WTC11 (cell line): Measurements from ENCODE around the gene SELENOP. TPM values are rescaled to one million over a fixed set of nuclear protein-coding genes. Genes with fewer than 3 reads are reported as not detected.
"Not testable (repeated sequence)": the region's sequence is repeated elsewhere in the genome, so short reads cannot be mapped to it uniquely, and the experiment has no call there.

Experiments
- ATAC-seq: fragments of 200-7000 bp; cut with Tn5 transposase; 2 replicates; pipeline ENCODE4 v1.10.0; 2021; ENCODE audit warnings: mild to moderate bottlenecking, moderate library complexity
- CTCF ChIA-PET: fragments of 300-600 bp; sonication (Branson Sonifier 250); formaldehyde crosslinking; loops from one replicate; lab custom pipeline; 2021; ENCODE audit warnings: antibody characterized with exemption; lab: Charles Lee
- POLR2A ChIA-PET: fragments of 350-600 bp; sonication (Branson Sonifier 250); formaldehyde crosslinking; loops from one replicate; lab custom pipeline; 2021; ENCODE audit warnings: antibody characterized with exemption; lab: Charles Lee
- DNase-seq: peaks from one replicate; pipeline ENCODE4 v3.0.0; 2021; ENCODE audit warnings: low spot score
- H3K27ac Mint-ChIP-seq: 2 replicates; pipeline ENCODE4 v1.8.0; 2021; ENCODE audit warnings: mixed read lengths
- H3K27me3 Mint-ChIP-seq: 2 replicates; pipeline ENCODE4 v1.8.0; 2021; ENCODE audit warnings: low read depth, mild to moderate bottlenecking, moderate library complexity, mixed read lengths
- H3K36me3 Mint-ChIP-seq: 2 replicates; pipeline ENCODE4 v1.8.0; 2021; ENCODE audit warnings: mixed read lengths
- H3K4me1 Mint-ChIP-seq: 2 replicates; pipeline ENCODE4 v1.8.0; 2022; ENCODE audit warnings: mixed read lengths
- H3K4me3 Mint-ChIP-seq: 2 replicates; pipeline ENCODE4 v1.8.0; 2021; ENCODE audit warnings: mild to moderate bottlenecking, moderate library complexity, mixed read lengths
- H3K9me3 Mint-ChIP-seq: 2 replicates; pipeline ENCODE4 v1.8.0; 2021; ENCODE audit warnings: mixed read lengths
- CBFB ChIP-seq: sonication (generic); formaldehyde crosslinking; IDR thresholded peaks from 2 replicates; pipeline ENCODE4 v1.8.1; 2022; ENCODE audit warnings: mild to moderate bottlenecking, low read depth, missing genetic modification reagents
- CREB1 ChIP-seq: sonication (generic); formaldehyde crosslinking; IDR thresholded peaks from 2 replicates; pipeline ENCODE4 v1.8.0; 2023; ENCODE audit warnings: mild to moderate bottlenecking, missing genetic modification reagents
- EMX1 ChIP-seq: fragments of 250-450 bp; sonication (Bioruptor Pico); IDR thresholded peaks from 2 replicates; pipeline ENCODE4 v1.8.0; 2021; ENCODE audit warnings: mild to moderate bottlenecking
- ESRRA ChIP-seq: sonication (generic); formaldehyde crosslinking; IDR thresholded peaks from 2 replicates; pipeline ENCODE4 v1.8.1; 2022; ENCODE audit warnings: mild to moderate bottlenecking, missing genetic modification reagents, borderline replicate concordance
- GABPB1 ChIP-seq: sonication (generic); formaldehyde crosslinking; IDR thresholded peaks from 2 replicates; pipeline ENCODE4 v1.8.1; 2023; ENCODE audit warnings: mild to moderate bottlenecking, missing genetic modification reagents
- GRHL2 ChIP-seq: fragments of 250-450 bp; sonication (Bioruptor Pico); IDR thresholded peaks from 2 replicates; pipeline ENCODE4 v1.8.0; 2022; ENCODE audit warnings: mild to moderate bottlenecking, moderate library complexity; ENCODE audit not compliant: insufficient replicate concordance, severe bottlenecking
- GTF2I ChIP-seq: fragments of 250-450 bp; sonication (Bioruptor Pico); conservative IDR thresholded peaks from 2 replicates; pipeline ENCODE4 v1.4.0; 2021; ENCODE audit warnings: mild to moderate bottlenecking
- HMGA2 ChIP-seq: fragments of 250-450 bp; sonication (Bioruptor Pico); IDR thresholded peaks from 2 replicates; pipeline ENCODE4 v1.4.0; 2021; ENCODE audit warnings: mild to moderate bottlenecking, moderate library complexity
- IRF2 ChIP-seq: sonication (generic); formaldehyde crosslinking; IDR thresholded peaks from 2 replicates; pipeline ENCODE4 v1.8.0; 2022; ENCODE audit warnings: low read depth, missing genetic modification reagents, borderline replicate concordance
- JAZF1 ChIP-seq: fragments of 250-450 bp; sonication (Bioruptor Pico); IDR thresholded peaks from 2 replicates; pipeline ENCODE4 v1.9.0; 2021; ENCODE audit warnings: moderate library complexity, mild to moderate bottlenecking, inconsistent platforms
- JUN ChIP-seq: sonication (generic); formaldehyde crosslinking; IDR thresholded peaks from 2 replicates; pipeline ENCODE4 v1.8.0; 2023; ENCODE audit warnings: mild to moderate bottlenecking, missing genetic modification reagents
- NFE2L1 ChIP-seq: sonication (generic); formaldehyde crosslinking; IDR thresholded peaks from 2 replicates; pipeline ENCODE4 v1.8.1; 2023; ENCODE audit warnings: missing genetic modification reagents
- NFYB ChIP-seq: sonication (generic); formaldehyde crosslinking; conservative IDR thresholded peaks from 2 replicates; pipeline ENCODE4 v1.8.0; 2022; ENCODE audit warnings: low read depth, missing genetic modification reagents
- ZBTB21 ChIP-seq: sonication (generic); formaldehyde crosslinking; IDR thresholded peaks from 2 replicates; pipeline ENCODE4 v1.8.1; 2023; ENCODE audit warnings: mild to moderate bottlenecking, missing genetic modification reagents, borderline replicate concordance
- ZNF317 ChIP-seq: sonication (generic); formaldehyde crosslinking; IDR thresholded peaks from 2 replicates; pipeline ENCODE4 v1.8.1; 2023; ENCODE audit warnings: low read depth, mild to moderate bottlenecking, moderate library complexity, missing genetic modification reagents, borderline replicate concordance
- ZNF396 ChIP-seq: fragments of 250-450 bp; sonication (Bioruptor Pico); IDR thresholded peaks from 2 replicates; pipeline ENCODE4 v1.8.0; 2021; ENCODE audit warnings: mild to moderate bottlenecking, moderate library complexity, borderline replicate concordance
- ZNF423 ChIP-seq: fragments of 250-450 bp; sonication (Bioruptor Pico); IDR thresholded peaks from 2 replicates; pipeline ENCODE4 v2.1.2; 2022; ENCODE audit warnings: mild to moderate bottlenecking, moderate library complexity
- total RNA-seq: library from RNA; stranded (reverse); gene quantifications from 3 replicates; pipeline ENCODE4 v1.2.3, GENCODE V29; 2021
- TF ChIP-seq, protein P1 (sequence below): sonication (generic); formaldehyde crosslinking; IDR thresholded peaks from 2 replicates; pipeline ENCODE4 v1.8.1; 2022; ENCODE audit warnings: low read depth, missing genetic modification reagents, borderline replicate concordance
- TF ChIP-seq, protein P2 (sequence below): sonication (generic); formaldehyde crosslinking; IDR thresholded peaks from 2 replicates; pipeline ENCODE4 v1.8.1; 2022; ENCODE audit warnings: low read depth, mild to moderate bottlenecking, moderate library complexity, missing genetic modification reagents, borderline replicate concordance
- TF ChIP-seq, protein P3 (sequence below): fragments of 250-450 bp; sonication (Bioruptor Pico); IDR thresholded peaks from 2 replicates; pipeline ENCODE4 v1.9.0; 2021; ENCODE audit warnings: moderate library complexity, mild to moderate bottlenecking, inconsistent platforms, borderline replicate concordance
- TF ChIP-seq, protein P4 (sequence below): sonication (generic); formaldehyde crosslinking; IDR thresholded peaks from 2 replicates; pipeline ENCODE4 v1.8.1; 2023; ENCODE audit warnings: mild to moderate bottlenecking, moderate library complexity, missing genetic modification reagents
- TF ChIP-seq, protein P5 (sequence below): sonication (generic); formaldehyde crosslinking; IDR thresholded peaks from 2 replicates; pipeline ENCODE4 v1.8.0; 2023; ENCODE audit warnings: missing genetic modification reagents

Gene SELENOP
- total RNA-seq, 1 experiment from 2014 or later = 13.2 TPM

DNA sequence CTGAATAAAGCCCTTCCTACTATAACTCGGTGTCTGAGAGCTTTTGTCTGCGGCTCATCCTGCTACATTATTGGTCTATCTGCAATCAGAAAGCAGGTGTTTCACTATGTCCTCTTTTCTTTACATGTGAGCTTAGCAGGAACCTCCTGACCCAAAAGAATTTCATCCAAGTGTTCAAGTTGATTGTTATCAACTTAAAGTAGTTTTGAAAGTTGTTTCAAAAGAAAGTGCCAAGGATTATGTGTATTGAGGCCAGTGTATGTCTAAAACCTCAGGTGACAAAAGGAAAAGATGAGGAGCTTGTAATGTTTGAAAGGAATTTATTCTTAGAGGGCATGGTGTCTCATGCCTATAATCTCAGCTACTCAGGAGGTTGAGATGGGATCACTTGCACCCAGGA is 8.1 kb upstream of the SELENOP start:
- H3K36me3 Mint-ChIP-seq = no peaks in the 10 kb centered on the region
- ATAC-seq (no peak), DNase-seq (no peak)
- H3K27me3 Mint-ChIP-seq = no peaks in the 10 kb centered on the region
- H3K4me3 Mint-ChIP-seq = no peak overlapping the region
- H3K27ac Mint-ChIP-seq = no peak overlapping the region
- H3K4me1 Mint-ChIP-seq = peaks cover 10% of the 10 kb centered on the region
- CTCF ChIA-PET = interaction anchor here (0.9 to 1.2 kb wide), 2 partner anchors 9 to 70 kb away, joined by 3 to 4 read pairs; no protein-coding TSS in a partner anchor
- POLR2A ChIA-PET = no interaction called here
- no peaks in the 10 kb centered on the region for H3K9me3 Mint-ChIP-seq
- TF ChIP-seq ESRRA (CRISPR knock-in tag) (no peak), HMGA2 (no peak), NFYB (CRISPR knock-in tag) (no peak), GABPB1 (CRISPR knock-in tag) (no peak), GRHL2 (CRISPR knock-in tag) (no peak), JAZF1 (no peak), ZNF396 (CRISPR knock-in tag) (no peak), ZNF317 (CRISPR knock-in tag) (no peak), JUN (CRISPR knock-in tag) (no peak), EMX1 (CRISPR knock-in tag) (no peak)
- TF ChIP-seq, protein P1, sequence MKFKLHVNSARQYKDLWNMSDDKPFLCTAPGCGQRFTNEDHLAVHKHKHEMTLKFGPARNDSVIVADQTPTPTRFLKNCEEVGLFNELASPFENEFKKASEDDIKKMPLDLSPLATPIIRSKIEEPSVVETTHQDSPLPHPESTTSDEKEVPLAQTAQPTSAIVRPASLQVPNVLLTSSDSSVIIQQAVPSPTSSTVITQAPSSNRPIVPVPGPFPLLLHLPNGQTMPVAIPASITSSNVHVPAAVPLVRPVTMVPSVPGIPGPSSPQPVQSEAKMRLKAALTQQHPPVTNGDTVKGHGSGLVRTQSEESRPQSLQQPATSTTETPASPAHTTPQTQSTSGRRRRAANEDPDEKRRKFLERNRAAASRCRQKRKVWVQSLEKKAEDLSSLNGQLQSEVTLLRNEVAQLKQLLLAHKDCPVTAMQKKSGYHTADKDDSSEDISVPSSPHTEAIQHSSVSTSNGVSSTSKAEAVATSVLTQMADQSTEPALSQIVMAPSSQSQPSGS (CRISPR knock-in tag) = no peak
- TF ChIP-seq, protein P2, sequence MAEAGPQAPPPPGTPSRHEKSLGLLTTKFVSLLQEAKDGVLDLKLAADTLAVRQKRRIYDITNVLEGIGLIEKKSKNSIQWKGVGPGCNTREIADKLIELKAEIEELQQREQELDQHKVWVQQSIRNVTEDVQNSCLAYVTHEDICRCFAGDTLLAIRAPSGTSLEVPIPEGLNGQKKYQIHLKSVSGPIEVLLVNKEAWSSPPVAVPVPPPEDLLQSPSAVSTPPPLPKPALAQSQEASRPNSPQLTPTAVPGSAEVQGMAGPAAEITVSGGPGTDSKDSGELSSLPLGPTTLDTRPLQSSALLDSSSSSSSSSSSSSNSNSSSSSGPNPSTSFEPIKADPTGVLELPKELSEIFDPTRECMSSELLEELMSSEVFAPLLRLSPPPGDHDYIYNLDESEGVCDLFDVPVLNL (CRISPR knock-in tag) = no peak
- TF ChIP-seq, protein P3, sequence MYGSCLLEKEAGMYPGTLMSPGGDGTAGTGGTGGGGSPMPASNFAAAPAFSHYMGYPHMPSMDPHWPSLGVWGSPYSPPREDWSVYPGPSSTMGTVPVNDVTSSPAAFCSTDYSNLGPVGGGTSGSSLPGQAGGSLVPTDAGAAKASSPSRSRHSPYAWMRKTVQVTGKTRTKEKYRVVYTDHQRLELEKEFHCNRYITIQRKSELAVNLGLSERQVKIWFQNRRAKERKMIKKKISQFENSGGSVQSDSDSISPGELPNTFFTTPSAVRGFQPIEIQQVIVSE (CRISPR knock-in tag) = no peak
- TF ChIP-seq, protein P4, sequence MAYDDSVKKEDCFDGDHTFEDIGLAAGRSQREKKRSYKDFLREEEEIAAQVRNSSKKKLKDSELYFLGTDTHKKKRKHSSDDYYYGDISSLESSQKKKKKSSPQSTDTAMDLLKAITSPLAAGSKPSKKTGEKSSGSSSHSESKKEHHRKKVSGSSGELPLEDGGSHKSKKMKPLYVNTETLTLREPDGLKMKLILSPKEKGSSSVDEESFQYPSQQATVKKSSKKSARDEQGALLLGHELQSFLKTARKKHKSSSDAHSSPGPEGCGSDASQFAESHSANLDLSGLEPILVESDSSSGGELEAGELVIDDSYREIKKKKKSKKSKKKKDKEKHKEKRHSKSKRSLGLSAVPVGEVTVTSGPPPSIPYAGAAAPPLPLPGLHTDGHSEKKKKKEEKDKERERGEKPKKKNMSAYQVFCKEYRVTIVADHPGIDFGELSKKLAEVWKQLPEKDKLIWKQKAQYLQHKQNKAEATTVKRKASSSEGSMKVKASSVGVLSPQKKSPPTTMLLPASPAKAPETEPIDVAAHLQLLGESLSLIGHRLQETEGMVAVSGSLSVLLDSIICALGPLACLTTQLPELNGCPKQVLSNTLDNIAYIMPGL (CRISPR knock-in tag) = no peak

DNA sequence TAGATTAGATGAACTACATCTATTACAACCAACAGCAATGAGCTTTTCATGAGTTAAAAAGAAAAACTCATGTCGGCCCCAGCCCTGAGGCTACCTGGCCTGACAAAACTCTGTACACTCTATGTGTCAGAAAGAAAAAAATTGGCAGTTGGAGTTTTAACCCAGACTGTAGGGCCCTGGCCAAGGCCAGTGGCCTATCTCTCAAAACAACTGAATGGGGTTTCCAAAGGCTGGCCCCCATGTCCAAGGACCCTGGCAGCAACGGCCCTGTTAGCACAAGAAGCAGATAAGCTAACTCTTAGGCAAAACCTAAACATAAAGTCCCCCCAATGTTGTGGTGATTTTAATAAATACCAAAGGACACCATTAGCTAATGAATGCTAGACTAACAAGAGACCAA is 4.9 kb upstream of the SELENOP start:
- CTCF ChIA-PET = interaction anchor here (1.2 kb wide), 1 partner anchor 73 kb away, joined by 3 read pairs; no protein-coding TSS in a partner anchor

DNA sequence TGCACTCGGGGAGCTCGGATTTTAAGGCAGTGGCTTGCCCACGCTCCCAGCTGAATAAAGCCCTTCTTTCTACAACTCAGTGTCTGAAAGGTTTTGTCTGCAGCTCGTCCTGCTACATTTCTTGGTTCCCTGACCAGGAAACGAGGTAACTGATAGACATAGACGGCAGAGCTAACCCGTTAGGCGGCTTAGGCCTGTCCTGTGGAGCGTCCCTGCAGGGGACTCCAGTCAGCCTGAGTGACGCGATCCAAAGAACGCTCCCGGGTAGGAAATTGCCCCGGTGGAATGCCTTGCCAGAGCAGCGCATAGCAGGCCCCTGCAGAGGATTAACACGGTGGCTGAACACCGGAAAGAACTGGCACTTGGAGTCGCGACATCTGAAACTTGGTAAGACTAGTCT is 1.8 kb upstream of the SELENOP start:
- peak; percentile 80 for DNase-seq
- Mint-ChIP-seq H3K36me3 (no peaks in the 10 kb centered on the region), H3K27ac (peak overlapping the region; percentile 87), H3K9me3 (no peaks in the 10 kb centered on the region), H3K4me1 (peaks cover 48% of the 10 kb centered on the region), H3K4me3 (no peak overlapping the region; the same call in 1 of the 2 replicates), H3K27me3 (no peaks in the 10 kb centered on the region)
- CTCF ChIA-PET = interaction anchor here (1.2 kb wide), 1 partner anchor 76 kb away, joined by 5 read pairs; no protein-coding TSS in a partner anchor
- TF ChIP-seq ZNF423 (CRISPR knock-in tag) (peak; percentile 47), GABPB1 (CRISPR knock-in tag) (no peak), ZBTB21 (CRISPR knock-in tag) (no peak), GTF2I (CRISPR knock-in tag) (no peak), CREB1 (CRISPR knock-in tag) (no peak), CBFB (CRISPR knock-in tag) (no peak), NFE2L1 (no peak), IRF2 (CRISPR knock-in tag) (no peak)
- TF ChIP-seq, protein P5, sequence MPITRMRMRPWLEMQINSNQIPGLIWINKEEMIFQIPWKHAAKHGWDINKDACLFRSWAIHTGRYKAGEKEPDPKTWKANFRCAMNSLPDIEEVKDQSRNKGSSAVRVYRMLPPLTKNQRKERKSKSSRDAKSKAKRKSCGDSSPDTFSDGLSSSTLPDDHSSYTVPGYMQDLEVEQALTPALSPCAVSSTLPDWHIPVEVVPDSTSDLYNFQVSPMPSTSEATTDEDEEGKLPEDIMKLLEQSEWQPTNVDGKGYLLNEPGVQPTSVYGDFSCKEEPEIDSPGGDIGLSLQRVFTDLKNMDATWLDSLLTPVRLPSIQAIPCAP (CRISPR knock-in tag) = no peak
- POLR2A ChIA-PET = no interaction called here
- ATAC-seq = peak; percentile 86

More for the DNA sequence above, 4.9 kb upstream of the SELENOP start:
- DNase-seq, ATAC-seq, H3K27ac Mint-ChIP-seq, H3K27me3 Mint-ChIP-seq, POLR2A ChIA-PET, H3K9me3 Mint-ChIP-seq, H3K4me3 Mint-ChIP-seq, H3K36me3 Mint-ChIP-seq: not testable (repeated sequence)
- H3K4me1 Mint-ChIP-seq = peaks cover 42% of the 10 kb centered on the region
